Measurements from ENCODE around the gene MTMR10.

Gene MTMR10

GRCh38 chr15:31023841-31024240 lies 32.4 kb upstream of the MTMR10 start:
- no peak overlapping the region for H3K4me3 ChIP-seq (ENCODE audit: low read depth, low read length)
- no peak for TF ChIP-seq CTCF (IDR thresholded peaks at IDR 0.05; ENCODE audit: control insufficient read depth, extremely low read depth, insufficient read depth)
- no peak for DNase-seq (ENCODE audit: low read depth)

GRCh38 chr15:31021067-31021665 lies 29.7 kb upstream of the MTMR10 start:
- DNase-seq (ENCODE audit: low read depth): no peak
- no peak for TF ChIP-seq CTCF (IDR thresholded peaks at IDR 0.05; ENCODE audit: control insufficient read depth, extremely low read depth, insufficient read depth)
- no peak overlapping the region for H3K4me3 ChIP-seq (ENCODE audit: low read depth, low read length)

- H3K4me3 ChIP-seq (ENCODE audit: low read depth, low read length): no peak overlapping the region
- TF ChIP-seq CTCF (IDR thresholded peaks at IDR 0.05; ENCODE audit: control insufficient read depth, extremely low read depth, insufficient read depth): no peak
- no peak for DNase-seq (ENCODE audit: low read depth)
These were observed 29.1 kb upstream of the MTMR10 start for GRCh38 chr15:31020542-31020941.

GRCh38 chr15:31019986-31020385 lies 28.6 kb upstream of the MTMR10 start:
- no peak for DNase-seq (ENCODE audit: low read depth)
- no peak overlapping the region for H3K4me3 ChIP-seq (ENCODE audit: low read depth, low read length)
- TF ChIP-seq CTCF (IDR thresholded peaks at IDR 0.05; ENCODE audit: control insufficient read depth, extremely low read depth, insufficient read depth): no peak

- no peak for DNase-seq (ENCODE audit: low read depth)
- TF ChIP-seq CTCF (IDR thresholded peaks at IDR 0.05; ENCODE audit: control insufficient read depth, extremely low read depth, insufficient read depth): no peak
- no peak overlapping the region for H3K4me3 ChIP-seq (ENCODE audit: low read depth, low read length)
These were observed 25.9 kb upstream of the MTMR10 start for GRCh38 chr15:31017311-31017710.

GRCh38 chr15:31016446-31016915 lies 25.1 kb upstream of the MTMR10 start:
- H3K4me3 ChIP-seq (ENCODE audit: low read depth, low read length): no peak overlapping the region
- TF ChIP-seq CTCF (IDR thresholded peaks at IDR 0.05; ENCODE audit: control insufficient read depth, extremely low read depth, insufficient read depth): no peak
- no peak for DNase-seq (ENCODE audit: low read depth)

- no peak for DNase-seq (ENCODE audit: low read depth)
- no peak for TF ChIP-seq CTCF (IDR thresholded peaks at IDR 0.05; ENCODE audit: control insufficient read depth, extremely low read depth, insufficient read depth)
- H3K4me3 ChIP-seq (ENCODE audit: low read depth, low read length): no peak overlapping the region
These were observed 23.1 kb upstream of the MTMR10 start for GRCh38 chr15:31014608-31014925.
